ENCODE data around the gene UCN2. TPM values are rescaled to one million over a fixed set of nuclear protein-coding genes. Genes with fewer than 3 reads are reported as not detected.
"Not testable (repeated sequence)": the region's sequence is repeated elsewhere in the genome, so short reads cannot be mapped to it uniquely, and the experiment has no call there.

Gene UCN2
- total RNA-seq, 1 donor from 2014 or later = not detected

DNA sequence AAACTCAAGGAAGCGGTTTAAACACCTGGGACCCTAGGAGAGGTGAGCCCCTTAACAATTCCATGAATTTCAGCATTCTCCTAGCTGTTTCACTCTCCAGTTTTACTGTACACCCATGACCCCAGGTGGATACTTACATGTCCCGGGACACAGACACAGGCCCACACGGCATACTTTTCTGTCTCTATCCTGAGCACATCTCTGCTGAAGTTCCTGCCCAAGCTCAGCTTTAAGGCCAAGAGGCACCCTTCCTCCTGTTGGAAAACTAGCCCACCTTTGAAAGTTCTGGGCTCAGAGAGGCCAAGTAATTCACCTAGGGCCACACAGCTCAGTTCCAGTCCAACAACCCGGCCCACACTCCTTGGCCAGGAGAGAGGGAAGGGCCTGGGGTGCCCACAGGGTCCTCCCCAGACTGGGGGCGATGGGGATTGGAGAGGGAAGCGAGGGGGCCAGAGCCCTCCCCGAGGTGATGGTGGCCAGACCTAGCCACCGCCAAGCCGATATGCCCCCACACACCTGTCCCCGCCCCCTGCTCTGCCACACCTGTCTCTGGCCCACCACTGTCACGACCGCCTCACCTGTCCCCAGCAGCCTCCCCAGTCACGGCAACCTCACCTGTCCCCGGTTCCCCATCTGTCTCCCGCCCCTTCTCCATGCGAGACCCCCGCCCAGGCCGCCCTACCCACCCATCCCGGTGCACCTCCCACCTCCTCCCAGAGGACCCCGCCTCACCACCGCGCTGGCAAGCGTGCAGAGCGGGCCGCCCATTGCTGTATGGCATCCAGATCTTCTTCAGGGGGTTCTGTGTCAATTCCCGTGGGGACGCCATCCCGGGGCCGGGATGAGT, 7.4 kb downstream of the UCN2 start:
- Histone ChIP-seq H3K4me3 (ENCODE audit: low read length in 3 of 3) (peak overlapping the region; percentile 56 to 73 (median 65)), H3K27me3 (ENCODE audit: control insufficient read depth in 3 of 3, insufficient read depth in 3 of 3, low read length in 3 of 3) (no peaks in the 10 kb centered on the region), H3K9ac (ENCODE audit: low read depth in 1 of 3, low read length in 3 of 3) (peak overlapping the region in 2 of 3 donors; percentile 50 to 65), H3K36me3 (ENCODE audit: control insufficient read depth in 3 of 3, insufficient read depth in 3 of 3, low read length in 3 of 3) (no peaks in the 10 kb centered on the region), H3K9me3 (ENCODE audit: control insufficient read depth in 3 of 3, low read length in 3 of 3) (no peaks in the 10 kb centered on the region), H3K4me1 (ENCODE audit: control insufficient read depth in 3 of 3, insufficient read depth in 3 of 3, low read length in 3 of 3) (peaks cover 44 to 49% (median 46%) of the 10 kb centered on the region in 3 donors), H3K27ac (ENCODE audit: low read depth, low read length) (no peak overlapping the region)

DNA sequence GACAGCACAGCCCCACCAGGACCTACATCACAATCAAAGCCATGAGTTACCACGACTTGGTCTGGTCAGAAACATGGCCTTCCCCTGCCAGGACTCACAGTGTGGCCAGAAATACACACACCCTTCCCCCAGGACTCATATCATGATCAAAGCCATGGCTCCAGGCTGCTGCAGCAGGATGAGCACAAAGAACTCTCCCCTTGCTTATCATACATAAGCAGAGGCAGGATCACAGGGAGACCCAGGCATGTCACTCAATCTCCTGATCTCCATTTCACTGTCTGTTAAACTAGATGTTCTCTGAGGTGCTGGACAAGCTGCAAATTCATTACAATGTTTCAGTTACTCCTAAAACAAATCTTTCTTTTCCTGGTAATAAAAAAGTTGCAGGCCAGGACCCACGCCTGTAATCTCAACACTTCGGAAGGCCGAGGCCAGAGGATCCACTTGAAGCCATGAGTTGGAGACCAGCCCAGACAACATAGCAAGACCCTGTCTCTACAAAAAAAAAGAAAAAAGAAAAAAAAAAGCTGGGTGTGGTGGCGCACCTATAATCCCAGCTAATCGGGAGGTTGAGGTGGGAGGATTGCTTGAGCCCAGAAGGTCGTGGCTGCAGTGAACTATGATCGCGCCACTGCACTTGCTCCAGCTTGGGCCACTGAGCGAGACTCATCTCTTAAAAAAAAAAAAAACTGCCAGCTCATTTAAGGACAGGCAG, 8.2 kb downstream of the UCN2 start:
- no peaks in the 10 kb centered on the region for H3K9me3 ChIP-seq (ENCODE audit: control insufficient read depth in 3 of 3, low read length in 3 of 3)
- H3K9ac ChIP-seq (ENCODE audit: low read depth in 1 of 3, low read length in 3 of 3) = no peak overlapping the region
- H3K4me3 ChIP-seq (ENCODE audit: low read length in 3 of 3) = no peak overlapping the region
- H3K27ac ChIP-seq (ENCODE audit: low read depth, low read length) = no peak overlapping the region
- H3K36me3 ChIP-seq (ENCODE audit: control insufficient read depth in 3 of 3, insufficient read depth in 3 of 3, low read length in 3 of 3) = no peaks in the 10 kb centered on the region
- no peaks in the 10 kb centered on the region for H3K27me3 ChIP-seq (ENCODE audit: control insufficient read depth in 3 of 3, insufficient read depth in 3 of 3, low read length in 3 of 3)
- peaks cover 37 to 42% (median 39%) of the 10 kb centered on the region in 3 donors for H3K4me1 ChIP-seq (ENCODE audit: control insufficient read depth in 3 of 3, insufficient read depth in 3 of 3, low read length in 3 of 3)

DNA sequence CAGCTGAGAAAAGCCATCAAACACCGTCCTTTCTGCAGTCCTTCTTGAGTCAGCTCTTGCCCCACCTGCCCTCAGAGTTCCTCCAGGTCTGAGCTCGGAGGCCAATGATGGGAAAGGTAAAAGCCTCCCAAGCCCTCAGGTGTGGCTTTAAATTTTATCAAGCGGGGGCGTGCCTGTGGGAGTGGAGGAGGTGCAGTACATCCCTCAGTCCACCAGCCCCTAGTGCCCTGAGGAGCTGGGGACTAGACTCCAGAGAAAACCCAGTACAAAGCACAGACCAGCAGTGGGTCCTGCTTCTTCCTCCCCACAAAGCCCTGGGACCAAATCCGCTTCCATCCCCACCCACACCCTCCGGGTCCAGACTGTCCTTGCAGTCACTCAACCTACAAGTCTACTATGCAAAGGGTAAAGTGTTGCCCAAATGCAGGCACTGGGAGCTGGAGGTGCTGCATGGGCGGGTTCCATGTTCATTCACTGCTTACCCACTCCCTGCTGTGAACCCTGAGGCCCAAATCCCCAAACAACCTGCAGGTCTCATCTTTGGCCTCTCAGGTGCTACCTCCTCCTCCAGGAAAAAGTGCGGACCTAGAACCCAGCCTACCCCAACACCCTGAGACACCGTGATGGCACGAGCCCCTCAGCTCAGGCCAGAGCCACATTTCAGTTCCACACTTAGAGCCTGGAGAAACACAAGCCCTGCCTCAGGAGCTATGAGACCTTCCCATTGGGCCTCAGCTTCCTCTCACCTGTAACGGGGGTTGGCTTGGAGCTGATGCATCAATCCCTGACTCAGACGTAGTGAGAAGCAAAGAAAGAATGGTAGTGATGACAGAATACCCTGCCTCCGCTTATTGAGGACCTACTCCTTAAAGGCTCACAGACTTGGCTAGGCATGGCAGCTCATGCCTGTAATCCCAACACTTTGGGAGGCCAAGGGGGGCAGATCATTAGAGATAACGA, 9.4 kb downstream of the UCN2 start:
- H3K9ac ChIP-seq (ENCODE audit: low read depth in 1 of 3, low read length in 3 of 3) = no peak overlapping the region
- no peaks in the 10 kb centered on the region for H3K9me3 ChIP-seq (ENCODE audit: control insufficient read depth in 3 of 3, low read length in 3 of 3)
- H3K27me3 ChIP-seq (ENCODE audit: control insufficient read depth in 3 of 3, insufficient read depth in 3 of 3, low read length in 3 of 3) = no peaks in the 10 kb centered on the region
- no peak overlapping the region for H3K27ac ChIP-seq (ENCODE audit: low read depth, low read length)
- H3K36me3 ChIP-seq (ENCODE audit: control insufficient read depth in 3 of 3, insufficient read depth in 3 of 3, low read length in 3 of 3) = no peaks in the 10 kb centered on the region
- no peak overlapping the region for H3K4me3 ChIP-seq (ENCODE audit: low read length in 3 of 3)
- peaks cover 25 to 29% (median 26%) of the 10 kb centered on the region in 3 donors for H3K4me1 ChIP-seq (ENCODE audit: control insufficient read depth in 3 of 3, insufficient read depth in 3 of 3, low read length in 3 of 3)

DNA sequence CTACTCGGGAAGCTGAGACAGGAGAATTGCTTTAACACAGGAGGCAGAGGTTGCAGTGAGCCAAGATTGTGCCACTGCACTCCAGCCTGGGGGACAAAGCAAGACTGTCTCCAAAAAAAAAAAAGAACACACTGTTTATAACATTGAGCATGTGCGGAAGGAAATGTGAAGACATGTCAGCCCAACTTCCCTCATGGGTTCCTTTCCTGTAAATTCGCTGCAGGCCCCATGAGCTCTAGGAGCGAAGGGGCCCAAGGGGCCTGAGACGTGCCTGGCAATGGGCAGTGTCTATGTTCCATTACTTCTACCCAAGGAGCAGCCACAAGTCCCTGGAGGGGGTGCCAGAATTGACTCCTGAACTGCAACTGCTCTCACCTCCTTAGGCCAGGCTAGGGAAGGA, 10.2 kb downstream of the UCN2 start:
- Histone ChIP-seq H3K27ac (ENCODE audit: low read depth, low read length) (no peak overlapping the region), H3K4me1 (ENCODE audit: control insufficient read depth in 3 of 3, insufficient read depth in 3 of 3, low read length in 3 of 3) (peaks cover 21 to 24% (median 21%) of the 10 kb centered on the region in 3 donors), H3K9me3 (ENCODE audit: control insufficient read depth in 3 of 3, low read length in 3 of 3) (no peaks in the 10 kb centered on the region), H3K27me3 (ENCODE audit: control insufficient read depth in 3 of 3, insufficient read depth in 3 of 3, low read length in 3 of 3) (no peaks in the 10 kb centered on the region), H3K9ac (ENCODE audit: low read depth in 1 of 3, low read length in 3 of 3) (no peak overlapping the region), H3K36me3 (ENCODE audit: control insufficient read depth in 3 of 3, insufficient read depth in 3 of 3, low read length in 3 of 3) (no peaks in the 10 kb centered on the region), H3K4me3 (ENCODE audit: low read length in 3 of 3) (no peak overlapping the region)

DNA sequence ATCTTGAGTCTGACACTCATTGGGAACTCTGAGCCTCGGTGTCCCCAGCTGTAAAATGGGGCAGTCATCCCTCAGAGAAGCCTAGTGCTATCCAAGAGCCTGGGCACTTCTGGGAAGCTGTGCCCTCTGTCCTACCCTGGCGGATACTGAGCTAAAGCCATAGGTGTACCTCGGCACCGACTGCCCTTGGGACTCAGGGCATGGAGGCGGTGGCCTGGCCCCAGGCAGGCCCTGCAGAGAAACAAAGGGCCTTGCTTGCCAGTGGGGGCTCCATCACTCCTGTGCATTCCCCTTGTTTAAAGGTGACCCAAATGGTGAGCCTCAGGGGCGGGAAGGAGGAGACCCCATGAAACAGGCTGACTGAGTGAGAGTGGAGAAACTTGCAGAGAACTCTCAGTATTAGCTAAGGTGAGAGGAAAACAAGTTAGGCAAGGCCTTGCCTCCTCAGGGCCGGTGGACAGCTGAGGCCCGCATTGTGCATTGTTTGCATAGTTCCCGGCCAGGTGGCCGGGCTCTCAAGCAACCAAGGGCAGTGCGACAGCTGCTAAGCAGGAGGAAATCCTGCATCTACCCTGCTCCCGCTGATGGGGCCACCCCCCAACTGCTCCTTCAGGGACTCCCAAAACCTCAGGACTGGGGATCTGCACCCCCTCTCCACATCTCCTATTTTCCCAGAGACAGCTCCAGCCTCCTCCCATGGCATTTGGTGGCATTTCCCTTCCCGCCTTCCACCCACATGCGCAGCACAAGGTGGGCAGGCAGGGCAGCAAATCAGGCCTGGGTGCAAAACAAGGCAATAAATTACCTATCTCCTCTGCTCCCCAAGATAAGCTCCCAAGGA, 11.2 kb downstream of the UCN2 start:
- H3K27ac ChIP-seq (ENCODE audit: low read depth, low read length) = no peak overlapping the region

DNA sequence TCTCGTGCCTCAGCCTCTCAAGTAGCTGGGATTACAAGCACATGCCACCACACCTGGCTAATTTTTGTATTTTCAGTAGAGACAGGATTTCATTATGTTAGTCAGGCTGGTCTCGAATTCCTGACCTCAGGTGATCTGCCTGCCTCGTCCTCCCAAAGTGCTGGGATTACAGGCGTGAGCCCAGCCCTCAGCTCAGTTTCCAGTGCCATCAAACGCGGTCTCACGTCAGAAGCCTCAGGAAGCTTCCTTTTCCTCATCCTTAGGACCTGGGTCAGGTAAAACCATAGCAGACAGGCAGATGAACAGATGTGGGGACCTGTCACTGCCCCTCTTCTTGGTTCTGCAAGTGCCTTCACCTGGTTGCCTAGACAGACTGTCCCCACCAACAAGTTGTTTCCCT, 11.9 kb downstream of the UCN2 start:
- not testable (repeated sequence) for H3K9me3 ChIP-seq (ENCODE audit: control insufficient read depth in 3 of 3, low read length in 3 of 3); H3K4me3 ChIP-seq (ENCODE audit: low read length in 3 of 3); H3K9ac ChIP-seq (ENCODE audit: low read depth in 1 of 3, low read length in 3 of 3); H3K27ac ChIP-seq (ENCODE audit: low read depth, low read length); H3K36me3 ChIP-seq (ENCODE audit: control insufficient read depth in 3 of 3, insufficient read depth in 3 of 3, low read length in 3 of 3); H3K27me3 ChIP-seq (ENCODE audit: control insufficient read depth in 3 of 3, insufficient read depth in 3 of 3, low read length in 3 of 3)
- H3K4me1 ChIP-seq (ENCODE audit: control insufficient read depth in 3 of 3, insufficient read depth in 3 of 3, low read length in 3 of 3) = peaks cover 9 to 12% (median 10%) of the 10 kb centered on the region in 3 donors

More for the DNA sequence above, 11.2 kb downstream of the UCN2 start:
- no peaks in the 10 kb centered on the region for H3K27me3 ChIP-seq (ENCODE audit: control insufficient read depth in 3 of 3, insufficient read depth in 3 of 3, low read length in 3 of 3)
- no peak overlapping the region for H3K9ac ChIP-seq (ENCODE audit: low read depth in 1 of 3, low read length in 3 of 3)
- peaks cover 0 to 2% (median 0%) of the 10 kb centered on the region in 3 donors for H3K36me3 ChIP-seq (ENCODE audit: control insufficient read depth in 3 of 3, insufficient read depth in 3 of 3, low read length in 3 of 3)
- H3K9me3 ChIP-seq (ENCODE audit: control insufficient read depth in 3 of 3, low read length in 3 of 3) = no peaks in the 10 kb centered on the region
- H3K4me3 ChIP-seq (ENCODE audit: low read length in 3 of 3) = no peak overlapping the region
- H3K4me1 ChIP-seq (ENCODE audit: control insufficient read depth in 3 of 3, insufficient read depth in 3 of 3, low read length in 3 of 3) = peaks cover 13 to 16% (median 14%) of the 10 kb centered on the region in 3 donors

DNA sequence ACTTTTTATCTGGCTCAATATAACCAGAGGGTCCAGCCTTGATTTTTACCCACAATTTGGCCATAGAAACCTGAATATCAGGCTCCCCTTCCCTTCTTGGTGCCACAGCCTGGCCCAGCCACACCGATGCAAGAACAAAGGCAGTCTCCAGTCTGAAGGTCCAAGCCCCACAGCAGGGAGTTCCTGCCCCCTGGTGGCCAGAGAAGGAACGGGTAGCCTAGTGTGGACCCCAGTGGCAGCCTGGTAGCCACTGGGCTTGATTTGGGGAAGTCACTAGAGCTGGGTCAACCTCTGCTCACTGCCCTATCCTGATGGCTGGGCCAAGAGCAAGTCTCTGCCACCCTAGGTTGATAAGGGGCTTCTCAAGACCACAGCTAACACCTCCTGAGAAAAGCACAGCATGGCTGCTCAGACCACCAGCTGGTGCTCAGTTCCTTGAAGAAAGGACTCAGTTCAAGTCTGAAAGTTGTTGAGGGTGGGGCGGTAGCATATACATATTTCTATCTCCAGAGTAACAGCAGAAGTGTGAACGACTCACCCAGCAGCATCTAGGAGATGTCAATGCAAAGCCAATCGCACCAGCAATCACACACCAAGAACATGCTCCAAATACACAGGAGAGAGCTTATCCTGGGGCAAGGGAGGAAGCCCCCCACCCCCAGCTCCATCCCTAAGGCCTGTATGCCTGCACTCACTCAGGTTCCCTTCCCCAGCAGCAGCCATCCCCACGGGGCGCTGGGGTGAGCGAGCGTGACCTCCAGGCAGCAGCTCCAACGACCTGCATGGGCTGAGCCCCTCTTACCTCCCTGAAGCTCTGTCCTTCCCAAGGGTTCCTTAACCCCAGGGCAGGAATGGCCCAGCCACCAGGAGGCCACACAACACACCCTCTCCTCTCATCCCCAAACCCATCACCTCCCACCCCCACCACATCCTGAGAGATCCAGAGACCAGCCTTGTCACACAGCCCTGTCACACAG, 14.6 kb downstream of the UCN2 start:
- no peaks in the 10 kb centered on the region for H3K27me3 ChIP-seq (ENCODE audit: control insufficient read depth in 3 of 3, insufficient read depth in 3 of 3, low read length in 3 of 3)
- no peak overlapping the region for H3K27ac ChIP-seq (ENCODE audit: low read depth, low read length)
- peak overlapping the region in 2 of 3 donors; percentile 10 to 43 for H3K9ac ChIP-seq (ENCODE audit: low read depth in 1 of 3, low read length in 3 of 3)
- peaks cover 0 to 6% (median 5%) of the 10 kb centered on the region in 3 donors for H3K4me1 ChIP-seq (ENCODE audit: control insufficient read depth in 3 of 3, insufficient read depth in 3 of 3, low read length in 3 of 3)
- H3K36me3 ChIP-seq (ENCODE audit: control insufficient read depth in 3 of 3, insufficient read depth in 3 of 3, low read length in 3 of 3) = peaks cover 2 to 11% (median 5%) of the 10 kb centered on the region in 3 donors
- no peaks in the 10 kb centered on the region for H3K9me3 ChIP-seq (ENCODE audit: control insufficient read depth in 3 of 3, low read length in 3 of 3)
- no peak overlapping the region for H3K4me3 ChIP-seq (ENCODE audit: low read length in 3 of 3)

DNA sequence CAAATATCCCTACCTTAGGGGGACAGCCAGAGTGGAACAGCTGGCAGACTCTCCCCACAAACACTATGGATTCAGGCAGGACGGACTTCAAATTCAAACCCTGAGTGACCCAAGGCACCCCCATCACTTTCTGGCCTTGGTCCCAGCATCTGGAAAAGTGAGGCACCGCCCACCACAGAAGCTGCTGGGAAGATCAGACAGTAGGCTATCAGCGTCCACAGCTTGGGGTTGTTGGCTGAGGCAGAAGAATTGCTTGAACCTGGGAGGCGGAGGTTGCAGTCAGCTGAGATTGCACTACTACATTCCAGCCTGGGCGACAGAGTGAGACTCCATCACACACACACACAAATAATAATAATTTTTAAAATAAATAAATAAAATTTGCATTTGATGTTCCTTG, 15.5 kb downstream of the UCN2 start:
- Histone ChIP-seq H3K9me3 (ENCODE audit: control insufficient read depth in 3 of 3, low read length in 3 of 3) (no peaks in the 10 kb centered on the region), H3K36me3 (ENCODE audit: control insufficient read depth in 3 of 3, insufficient read depth in 3 of 3, low read length in 3 of 3) (peaks cover 2 to 11% (median 5%) of the 10 kb centered on the region in 3 donors), H3K27me3 (ENCODE audit: control insufficient read depth in 3 of 3, insufficient read depth in 3 of 3, low read length in 3 of 3) (no peaks in the 10 kb centered on the region), H3K4me3 (ENCODE audit: low read length in 3 of 3) (no peak overlapping the region), H3K4me1 (ENCODE audit: control insufficient read depth in 3 of 3, insufficient read depth in 3 of 3, low read length in 3 of 3) (peaks cover 6 to 12% (median 11%) of the 10 kb centered on the region in 3 donors), H3K27ac (ENCODE audit: low read depth, low read length) (no peak overlapping the region), H3K9ac (ENCODE audit: low read depth in 1 of 3, low read length in 3 of 3) (no peak overlapping the region)

Measured in skeletal muscle tissue (tissue), 4 donors.